Measurements from ENCODE around the gene CNTRL.

DNA sequence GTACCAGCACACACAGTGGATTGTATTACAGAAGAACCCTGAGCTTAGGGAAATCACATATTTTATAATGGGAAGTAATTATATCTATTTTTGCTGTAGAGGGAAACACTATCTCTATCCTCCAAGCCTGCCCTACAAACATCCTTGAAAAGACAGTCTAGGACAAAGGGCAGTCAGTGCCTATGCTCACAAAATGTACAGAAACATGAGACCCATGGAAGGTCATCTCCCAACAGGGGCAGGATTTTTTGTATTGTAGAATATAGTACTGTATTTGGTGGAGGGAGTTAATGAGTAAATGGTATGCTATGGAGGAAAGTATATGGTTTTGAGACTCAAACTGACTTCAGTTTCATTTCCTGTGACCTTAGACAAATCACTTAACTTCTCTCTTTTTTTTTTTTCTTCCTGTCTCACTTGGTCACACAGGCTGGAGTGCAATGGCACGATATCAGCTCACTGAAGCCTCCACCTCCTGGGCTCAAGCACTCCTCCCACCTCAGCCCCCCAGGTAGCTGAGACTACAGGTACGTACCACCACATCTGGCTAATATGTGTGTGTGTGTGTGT lies 132.7 kb downstream of the CNTRL start:
- TF ChIP-seq GATA2 (IDR thresholded peaks at IDR 0.05; ENCODE audit: low read depth, low read length) (no peak), GATA3 (IDR thresholded peaks at IDR 0.05; ENCODE audit: low read depth, low read length) (no peak)
